H9 (cell line): ENCODE results near the gene HTATIP2. TPM values are rescaled to one million over a fixed set of nuclear protein-coding genes. Genes with fewer than 3 reads are reported as not detected.

Experiments used
- DNase-seq: peaks from one replicate; pipeline ENCODE4 v3.0.0-alpha.2; 2017
- H2AFZ ChIP-seq: one replicate; pipeline ENCODE4 v1.6.1; 2013; ENCODE audit warnings: mild to moderate bottlenecking, low read length, control low read depth, moderate library complexity
- H2AK5ac ChIP-seq: 2 replicates; pipeline ENCODE4 v1.6.1; 2013; ENCODE audit warnings: low read length, control low read depth, mixed read lengths; ENCODE audit not compliant: insufficient read length
- H2BK120ac ChIP-seq: one replicate; pipeline ENCODE4 v1.6.1; 2013; ENCODE audit warnings: low read depth, mild to moderate bottlenecking, low read length, control low read depth, inconsistent platforms; ENCODE audit not compliant: poor library complexity, severe bottlenecking
- H2BK12ac ChIP-seq: 2 replicates; pipeline ENCODE4 v1.6.1; 2013; ENCODE audit warnings: low read length, control low read depth, mixed read lengths, low read depth; ENCODE audit not compliant: insufficient read length
- H2BK15ac ChIP-seq: 2 replicates; pipeline ENCODE4 v1.6.1; 2013; ENCODE audit warnings: low read depth, low read length, control low read depth
- H2BK20ac ChIP-seq: one replicate; pipeline ENCODE4 v1.6.1; 2013; ENCODE audit warnings: low read depth, mild to moderate bottlenecking, low read length, control low read depth, inconsistent platforms; ENCODE audit not compliant: poor library complexity, severe bottlenecking
- H2BK5ac ChIP-seq: 2 replicates; pipeline ENCODE4 v1.6.1; 2013; ENCODE audit warnings: low read length, control low read depth, mixed read lengths; ENCODE audit not compliant: insufficient read length
- H3K14ac ChIP-seq: 2 replicates; pipeline ENCODE4 v1.6.1; 2013; ENCODE audit warnings: low read length, control low read depth; ENCODE audit not compliant: insufficient read depth
- H3K18ac ChIP-seq: 2 replicates; pipeline ENCODE4 v1.6.1; 2013; ENCODE audit warnings: low read depth, mild to moderate bottlenecking, mixed read lengths, low read length, control low read depth; ENCODE audit not compliant: insufficient read length
- H3K23ac ChIP-seq: 2 replicates; pipeline ENCODE4 v1.6.1; 2013; ENCODE audit warnings: low read length, control low read depth, mixed read lengths, low read depth; ENCODE audit not compliant: insufficient read length
- H3K23me2 ChIP-seq: 2 replicates; pipeline ENCODE4 v1.6.1; 2013; ENCODE audit warnings: low read depth, mild to moderate bottlenecking, mixed read lengths, low read length, control low read depth; ENCODE audit not compliant: insufficient read length, poor library complexity, severe bottlenecking
- H3K27ac ChIP-seq: 2 replicates; pipeline ENCODE4 v1.5.1; 2013; ENCODE audit warnings: low read length, control low read depth, mixed read lengths, low read depth; ENCODE audit not compliant: insufficient read length
- H3K27me3 ChIP-seq: 2 replicates; pipeline ENCODE4 v1.6.1; 2013; ENCODE audit warnings: low read length, control low read depth, inconsistent platforms; ENCODE audit not compliant: insufficient read depth
- H3K4ac ChIP-seq: 2 replicates; pipeline ENCODE4 v1.6.1; 2013; ENCODE audit warnings: low read depth, mild to moderate bottlenecking, control low read depth, inconsistent platforms, low read length, moderate library complexity
- H3K4me1 ChIP-seq: 2 replicates; pipeline ENCODE4 v1.6.1; 2013; ENCODE audit warnings: low read length, control low read depth, inconsistent platforms; ENCODE audit not compliant: insufficient read depth
- H3K4me2 ChIP-seq: 2 replicates; pipeline ENCODE4 v1.6.1; 2013; ENCODE audit warnings: low read length, control low read depth, mixed read lengths; ENCODE audit not compliant: insufficient read length, insufficient read depth
- H3K56ac ChIP-seq: 2 replicates; pipeline ENCODE4 v1.6.1; 2013; ENCODE audit warnings: low read depth, mild to moderate bottlenecking, mixed read lengths, low read length, control low read depth; ENCODE audit not compliant: insufficient read length
- H3K79me1 ChIP-seq: 2 replicates; pipeline ENCODE4 v1.6.1; 2013; ENCODE audit warnings: low read depth, mild to moderate bottlenecking, moderate library complexity, low read length, control low read depth, inconsistent platforms; ENCODE audit not compliant: insufficient read depth, poor library complexity, severe bottlenecking
- H3K79me2 ChIP-seq: 2 replicates; pipeline ENCODE4 v1.6.1; 2013; ENCODE audit warnings: low read length, control low read depth, inconsistent platforms; ENCODE audit not compliant: insufficient read depth
- H3K9ac ChIP-seq: 2 replicates; pipeline ENCODE4 v1.6.1; 2013; ENCODE audit warnings: low read length, control low read depth, mixed read lengths; ENCODE audit not compliant: insufficient read length; ENCODE audit errors: extremely low read depth
- H3K9me3 ChIP-seq: one replicate; pipeline ENCODE4 v1.6.1; 2013; ENCODE audit warnings: low read depth, low read length, inconsistent platforms; ENCODE audit not compliant: control insufficient read depth
- H3T11ph ChIP-seq: one replicate; pipeline ENCODE4 v1.6.1; 2013; ENCODE audit warnings: mild to moderate bottlenecking, low read length, control low read depth, inconsistent platforms
- H4K20me1 ChIP-seq: one replicate; pipeline ENCODE4 v1.6.1; 2013; ENCODE audit not compliant: control insufficient read depth, insufficient read length, insufficient read depth
- H4K5ac ChIP-seq: 2 replicates; pipeline ENCODE4 v1.6.1; 2013; ENCODE audit warnings: low read depth, mild to moderate bottlenecking, mixed read lengths, low read length, control low read depth; ENCODE audit not compliant: insufficient read length
- H4K8ac ChIP-seq: replicated peaks from 2 replicates; pipeline ENCODE4 v1.6.1; 2013; ENCODE audit warnings: low read length, control low read depth, mixed read lengths, low read depth; ENCODE audit not compliant: insufficient read length
- H4K91ac ChIP-seq: 2 replicates; pipeline ENCODE4 v1.6.1; 2013; ENCODE audit warnings: low read depth, mild to moderate bottlenecking, moderate library complexity, mixed read lengths, low read length, control low read depth; ENCODE audit not compliant: insufficient read length
- H3K27ac Mint-ChIP-seq, 3 experiments: 2 replicates in 2 of 3; 3 replicates in 1 of 3; pipeline ENCODE4 v1.8.0; 2020 to 2021; ENCODE audit warnings: mixed read lengths in 3 of 3, mild to moderate bottlenecking in 1 of 3, moderate library complexity in 1 of 3
- H3K27me3 Mint-ChIP-seq: 2 replicates; pipeline ENCODE4 v1.8.0; 2021; ENCODE audit warnings: low read depth, mild to moderate bottlenecking, moderate library complexity, mixed read lengths
- H3K36me3 Mint-ChIP-seq, 3 experiments: 2 replicates in 2 of 3; 3 replicates in 1 of 3; pipeline ENCODE4 v1.8.0; 2020 to 2021; ENCODE audit warnings: low read depth in 3 of 3, mixed read lengths in 3 of 3; ENCODE audit not compliant: insufficient read depth in 1 of 3
- H3K4me1 Mint-ChIP-seq, 2 experiments: 2 replicates each; pipeline ENCODE4 v1.8.0; 2020; ENCODE audit warnings: mixed read lengths in 2 of 2
- H3K4me3 Mint-ChIP-seq, 2 experiments: 2 replicates in 1 of 2; 3 replicates in 1 of 2; pipeline ENCODE4 v1.8.0; 2020 to 2021; ENCODE audit warnings: mild to moderate bottlenecking in 2 of 2, mixed read lengths in 2 of 2, moderate library complexity in 1 of 2
- H3K9me3 Mint-ChIP-seq, 2 experiments: 2 replicates in 1 of 2; 3 replicates in 1 of 2; pipeline ENCODE4 v1.8.0; 2020; ENCODE audit warnings: mild to moderate bottlenecking in 2 of 2, mixed read lengths in 2 of 2, moderate library complexity in 1 of 2
- CTCF ChIP-seq: fragments of 200-600 bp; sonication (generic); conservative IDR thresholded peaks from 3 replicates; pipeline ENCODE4 v1.8.0; 2021; ENCODE audit warnings: antibody characterized with exemption, mild to moderate bottlenecking
- WGBS: extraction: QIAGEN DNeasy Blood & Tissue Kit; methylation state at CpG from one replicate; pipeline ENCODE4 v1.1.7; 2013; ENCODE audit warnings: missing lambda C conversion rate, low lambda C conversion rate, mixed read lengths; ENCODE audit not compliant: insufficient read length; ENCODE audit errors: extremely low coverage; 5-methylcytosine and 5-hydroxymethylcytosine counted together
- total RNA-seq: library from RNA; stranded (reverse); gene quantifications from 2 replicates; pipeline ENCODE4 v1.2.1, GENCODE V29; 2021

Gene HTATIP2
- total RNA-seq, 1 experiment from 2014 or later, result 32.8 TPM

GRCh38 chr11:20367313-20367948 lies 3.9 kb downstream of the HTATIP2 start:
- Mint-ChIP-seq H3K4me3 (no peak overlapping the region; a peak in 1 of 5 replicates), H3K27me3 (peaks cover 21% of the 10 kb centered on the region), H3K27ac (0 out of 7 replicates have a peak overlapping the region, but pooled peaks of 1 of the 3 experiments have one; percentile 65), H3K4me1 (peaks cover 38% of the 10 kb centered on the region in 2 experiments), H3K9me3 (peaks cover 0 to 2% of the 10 kb centered on the region in 2 experiments; a peak in 1 of 5 replicates), H3K36me3 (peaks cover 0 to 4% (median under 1%) of the 10 kb centered on the region in 3 experiments; a peak in 3 of 7 replicates)
- Histone ChIP-seq H4K8ac (no peak overlapping the region), H4K5ac (no peak overlapping the region), H3K56ac (no peak overlapping the region), H2AK5ac (no peak overlapping the region), H2BK20ac (no peak overlapping the region), H3K9me3 (no peaks in the 10 kb centered on the region), H3K4ac (no peak overlapping the region), H2BK12ac (no peak overlapping the region), H3T11ph (no peak overlapping the region), H3K9ac (no peak overlapping the region), H3K27ac (no peak overlapping the region), H3K14ac (no peak overlapping the region), H2BK120ac (no peak overlapping the region), H3K79me1 (no peaks in the 10 kb centered on the region), H3K27me3 (peaks cover 9% of the 10 kb centered on the region; the same call in 1 of the 2 replicates), H3K23me2 (peaks cover 7% of the 10 kb centered on the region), H3K18ac (no peak overlapping the region), H3K4me1 (peaks cover 10% of the 10 kb centered on the region; the same call in 1 of the 2 replicates), H4K20me1 (no peaks in the 10 kb centered on the region), H2AFZ (no peak overlapping the region), H2BK15ac (no peak overlapping the region), H2BK5ac (no peak overlapping the region), H4K91ac (no peak overlapping the region), H3K79me2 (no peaks in the 10 kb centered on the region), H3K4me2 (no peak overlapping the region), H3K23ac (no peak overlapping the region)
- WGBS, result no CpG with 5 or more reads among the region's 9 CpGs
- no peak for DNase-seq
- TF ChIP-seq CTCF, result no peak
